ENCODE measurements around the gene DST. TPM values are rescaled to one million over a fixed set of nuclear protein-coding genes. Genes with fewer than 3 reads are reported as not detected.

Gene DST
- total RNA-seq, 2 donors from 2014 or later: 443 to 489 TPM

GRCh38 chr6:56575736-56576135, 67.0 kb downstream of the DST start:
- Histone ChIP-seq H3K9me3 (no peaks in the 10 kb centered on the region), H3K36me3 (no peaks in the 10 kb centered on the region), H3K27ac (no peak overlapping the region), H3K4me1 (ENCODE audit: control insufficient read depth in 1 of 2, low read depth in 2 of 2) (peaks cover 0 to 5% of the 10 kb centered on the region in 2 donors), H3K27me3 (replicated peaks; ENCODE audit: insufficient read depth) (no peaks in the 10 kb centered on the region), H3K4me3 (no peak overlapping the region)
- DNase-seq (ENCODE audit: low spot score) (no peak), ATAC-seq (ENCODE audit: insufficient number of reproducible peaks, low FRiP score, low read depth) (no peak)
- TF ChIP-seq CTCF (IDR thresholded peaks at IDR 0.05): no peak

GRCh38 chr6:56574292-56574691, 68.4 kb downstream of the DST start:
- no peak for TF ChIP-seq CTCF (IDR thresholded peaks at IDR 0.05)
- no peaks in the 10 kb centered on the region for H3K9me3 ChIP-seq
- peaks cover 0 to 5% of the 10 kb centered on the region in 2 donors for H3K4me1 ChIP-seq (ENCODE audit: control insufficient read depth in 1 of 2, low read depth in 2 of 2)
- no peak overlapping the region for H3K27ac ChIP-seq
- H3K27me3 ChIP-seq (replicated peaks; ENCODE audit: insufficient read depth): no peaks in the 10 kb centered on the region
- no peaks in the 10 kb centered on the region for H3K36me3 ChIP-seq
- DNase-seq (ENCODE audit: low spot score): no peak
- no peak for ATAC-seq (ENCODE audit: insufficient number of reproducible peaks, low FRiP score, low read depth)
- no peak overlapping the region for H3K4me3 ChIP-seq

GRCh38 chr6:56573624-56574023, 69.1 kb downstream of the DST start:
- peaks cover 0 to 5% of the 10 kb centered on the region in 2 donors for H3K4me1 ChIP-seq (ENCODE audit: control insufficient read depth in 1 of 2, low read depth in 2 of 2)
- H3K9me3 ChIP-seq: no peaks in the 10 kb centered on the region
- H3K4me3 ChIP-seq: no peak overlapping the region
- DNase-seq (ENCODE audit: low spot score) (no peak), ATAC-seq (ENCODE audit: insufficient number of reproducible peaks, low FRiP score, low read depth) (no peak)
- H3K27me3 ChIP-seq (replicated peaks; ENCODE audit: insufficient read depth): no peaks in the 10 kb centered on the region
- H3K27ac ChIP-seq: no peak overlapping the region
- no peaks in the 10 kb centered on the region for H3K36me3 ChIP-seq
- no peak for TF ChIP-seq CTCF (IDR thresholded peaks at IDR 0.05)

- Histone ChIP-seq H3K4me1 (ENCODE audit: control insufficient read depth in 1 of 2, low read depth in 2 of 2) (peaks cover 0 to 5% of the 10 kb centered on the region in 2 donors), H3K27ac (no peak overlapping the region), H3K36me3 (no peaks in the 10 kb centered on the region), H3K27me3 (replicated peaks; ENCODE audit: insufficient read depth) (no peaks in the 10 kb centered on the region), H3K4me3 (no peak overlapping the region), H3K9me3 (no peaks in the 10 kb centered on the region)
- ATAC-seq (ENCODE audit: insufficient number of reproducible peaks, low FRiP score, low read depth) (no peak), DNase-seq (ENCODE audit: low spot score) (no peak)
- TF ChIP-seq CTCF (IDR thresholded peaks at IDR 0.05): no peak
Observed at GRCh38 chr6:56572788-56573471, 69.8 kb downstream of the DST start.

GRCh38 chr6:56571605-56572004, 71.1 kb downstream of the DST start:
- DNase-seq (ENCODE audit: low spot score): no peak
- H3K4me1 ChIP-seq (ENCODE audit: control insufficient read depth in 1 of 2, low read depth in 2 of 2): peaks cover 0 to 5% of the 10 kb centered on the region in 2 donors
- no peak overlapping the region for H3K27ac ChIP-seq
- H3K4me3 ChIP-seq: no peak overlapping the region
- no peak for TF ChIP-seq CTCF (IDR thresholded peaks at IDR 0.05)
- no peaks in the 10 kb centered on the region for H3K27me3 ChIP-seq (replicated peaks; ENCODE audit: insufficient read depth)
- ATAC-seq (ENCODE audit: insufficient number of reproducible peaks, low FRiP score, low read depth): no peak
- H3K9me3 ChIP-seq: no peaks in the 10 kb centered on the region
- no peaks in the 10 kb centered on the region for H3K36me3 ChIP-seq

All from thoracic aorta (tissue), 2 donors.